NCI-H1105 treated with DMSO at 0.1 percent for 48 hours (cell line): ENCODE measurements around the gene ZNF232.
"Not testable (repeated sequence)": the region's sequence is repeated elsewhere in the genome, so short reads cannot be mapped to it uniquely, and the experiment has no call there.

ENCODE experiments used
- DNase-seq: peaks from one replicate; lab custom pipeline; 2025; lab: John Stamatoyannopoulos, UW

The ZNF232 gene

DNA sequence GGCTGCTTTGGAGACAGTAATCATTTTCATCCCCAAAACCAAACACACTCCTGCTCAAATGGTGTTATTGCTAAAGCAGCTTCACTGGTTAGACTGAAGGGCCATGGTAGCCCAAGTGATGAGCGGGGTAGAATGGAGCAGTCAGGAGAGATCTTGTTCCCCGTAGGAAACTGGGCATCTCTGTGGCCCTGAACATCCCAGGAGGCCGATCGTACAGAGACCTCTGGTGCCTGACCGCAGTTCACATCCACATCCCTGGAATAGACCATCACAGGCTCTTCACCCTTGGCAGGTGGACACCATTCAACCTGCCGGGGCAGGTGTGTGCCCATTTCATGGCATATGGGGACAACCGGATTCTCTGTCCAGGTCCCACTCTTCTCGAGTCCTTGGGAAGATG, 18.1 kb upstream of the ZNF232 start:
- not testable (repeated sequence) for DNase-seq

DNA sequence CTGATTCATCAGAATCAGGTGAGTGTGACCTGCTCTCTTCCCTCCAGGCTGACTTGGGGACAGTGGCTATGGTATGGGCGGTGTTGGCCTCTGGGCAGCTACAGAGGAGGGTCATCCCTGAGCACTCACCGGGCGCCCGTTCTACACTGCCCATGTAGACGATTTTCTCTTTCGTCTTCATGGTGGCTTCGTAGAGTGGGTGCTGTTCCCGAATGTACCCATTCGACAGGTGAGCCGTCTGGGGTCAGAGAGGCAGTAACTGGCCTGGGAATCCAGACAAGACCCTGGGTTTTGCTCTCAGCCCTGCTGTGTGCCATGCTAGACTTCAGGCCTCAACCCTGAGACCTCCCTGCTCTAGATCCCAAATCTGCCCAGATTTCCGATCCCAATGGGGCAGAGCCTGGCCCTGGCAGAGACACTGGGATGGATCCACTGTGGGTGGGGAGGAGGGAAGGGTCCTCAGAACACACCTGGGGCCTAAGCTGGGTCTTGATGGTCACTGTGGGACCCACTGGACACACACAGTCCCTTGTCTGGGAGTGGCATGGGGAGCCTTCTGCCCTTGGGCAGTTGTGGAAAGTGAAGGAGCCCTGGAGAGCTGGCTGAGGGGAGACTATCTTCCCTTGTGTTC, 17.3 kb upstream of the ZNF232 start:
- no peak for DNase-seq

DNA sequence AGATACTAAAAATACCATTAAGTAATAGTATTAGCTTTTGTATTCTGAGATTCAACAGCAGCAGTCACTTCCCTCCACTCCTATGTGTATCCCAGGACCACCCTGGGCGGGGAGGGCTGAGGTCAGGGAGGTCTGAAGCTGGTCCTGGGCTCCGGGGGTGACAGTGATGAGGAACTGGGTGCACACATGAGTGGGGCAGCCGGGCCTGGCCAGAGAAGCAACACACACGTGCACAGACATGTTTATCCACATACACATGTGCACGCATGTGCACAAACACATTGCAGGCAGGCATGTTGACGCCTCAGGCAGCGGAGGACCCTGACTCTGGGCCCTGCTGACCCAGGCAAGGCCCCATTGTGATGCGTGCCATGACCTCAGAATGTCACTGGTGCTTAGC, 16.7 kb upstream of the ZNF232 start:
- DNase-seq = not testable (repeated sequence)

DNA sequence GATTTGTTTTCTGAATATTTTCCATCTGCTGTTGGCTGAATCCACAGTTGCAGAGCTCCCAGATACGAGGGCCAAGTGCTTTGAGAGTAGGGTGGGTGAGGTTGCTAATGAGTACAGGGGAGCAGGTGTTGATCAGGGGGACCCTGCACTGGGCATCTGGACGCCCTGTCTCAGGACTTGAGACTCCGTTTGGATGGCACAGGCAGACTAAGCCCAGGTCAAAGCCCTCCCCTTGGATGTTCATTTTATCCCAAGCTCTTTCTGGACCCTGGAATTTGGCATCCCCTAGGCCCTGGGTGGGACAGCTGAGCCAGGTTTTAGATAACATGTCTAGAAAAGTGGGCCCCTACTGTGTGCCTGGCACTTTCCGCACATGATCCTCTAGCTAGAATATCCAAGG, 16.2 kb upstream of the ZNF232 start:
- DNase-seq = no peak

DNA sequence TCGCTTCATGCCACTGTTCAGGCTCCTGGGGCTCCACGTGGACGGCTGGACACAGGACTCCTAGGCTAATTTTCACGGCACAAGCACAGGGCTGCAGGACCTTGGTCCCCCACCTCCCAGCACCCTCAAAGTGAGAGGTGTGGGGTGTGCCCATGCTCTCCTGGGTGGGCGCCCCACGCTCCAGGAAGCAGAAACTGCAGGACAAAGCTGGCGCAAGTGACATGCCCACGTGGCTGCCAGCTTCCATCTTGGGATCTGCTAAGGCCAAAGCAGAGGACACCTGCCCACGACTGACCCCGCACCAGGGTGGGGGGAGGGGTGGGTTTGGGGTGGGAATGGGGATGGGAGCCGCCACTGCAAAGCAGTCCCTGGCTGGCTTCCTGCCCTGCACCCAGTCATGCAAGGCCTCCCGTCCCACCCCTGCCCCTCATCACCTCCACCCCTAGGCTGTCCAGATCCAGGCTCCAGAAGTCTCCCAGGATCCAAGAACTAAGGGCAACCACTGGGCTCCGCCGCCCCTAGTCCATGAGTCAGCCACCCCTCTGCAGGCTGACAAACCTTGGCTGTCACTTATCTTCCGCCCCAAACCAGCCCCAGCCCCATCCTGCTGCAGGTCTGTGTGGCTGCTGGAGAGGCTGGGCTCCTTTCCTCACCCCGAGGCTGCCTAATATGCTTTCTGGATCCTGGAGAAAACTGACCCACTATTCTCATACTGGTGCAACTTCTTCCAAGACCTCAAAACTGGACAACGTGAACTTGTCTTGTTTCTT, 15.2 kb upstream of the ZNF232 start:
- DNase-seq = no peak

DNA sequence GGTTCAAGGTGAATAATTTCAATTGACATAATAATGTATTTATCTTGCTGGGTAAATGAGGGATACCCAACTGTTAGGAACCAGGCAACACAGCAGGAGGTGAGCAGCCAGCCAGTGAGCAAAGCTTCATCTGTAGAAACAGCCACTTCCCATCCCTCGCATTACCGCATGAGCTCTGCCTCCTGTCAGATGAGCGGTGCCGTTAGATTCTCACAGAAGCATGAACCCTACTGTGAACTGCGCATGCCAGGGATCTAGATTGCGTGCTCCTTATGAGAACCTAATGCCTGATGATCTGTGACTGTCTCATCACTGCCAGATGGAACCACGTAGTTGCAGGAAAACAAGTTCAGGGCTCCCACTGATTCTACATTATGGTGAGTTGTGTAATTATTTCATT, 13.2 kb upstream of the ZNF232 start:
- DNase-seq = not testable (repeated sequence)

DNA sequence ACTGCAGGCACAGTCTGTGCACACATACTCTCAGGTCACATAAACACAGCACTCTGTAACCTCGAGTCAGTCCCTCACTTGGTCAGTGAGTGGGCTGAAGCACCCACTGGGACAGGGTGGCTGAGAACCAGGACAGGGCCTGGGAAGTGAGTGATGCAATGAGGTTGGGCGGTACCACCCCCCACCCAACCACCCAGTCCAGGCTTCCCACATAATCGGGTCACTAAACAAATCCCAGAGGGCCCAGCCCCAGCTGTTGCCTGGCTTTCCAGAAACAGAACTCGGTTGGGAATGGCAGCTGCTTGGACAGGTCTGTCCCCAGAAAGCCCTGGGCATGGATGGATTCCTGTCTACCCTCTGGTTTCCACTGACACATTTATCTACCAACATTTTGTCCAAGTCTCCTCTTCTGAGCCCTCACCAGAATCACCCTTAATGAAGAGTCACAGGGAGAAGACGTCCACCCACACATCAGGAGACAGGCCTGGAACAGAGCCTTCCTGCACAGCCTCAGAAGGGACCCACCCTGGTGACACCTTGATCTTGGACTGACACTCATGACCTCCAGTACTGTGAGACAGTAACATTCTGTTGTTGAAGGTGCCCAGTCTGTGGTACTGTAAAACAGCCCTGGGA, 12.6 kb upstream of the ZNF232 start:
- DNase-seq = not testable (repeated sequence)

DNA sequence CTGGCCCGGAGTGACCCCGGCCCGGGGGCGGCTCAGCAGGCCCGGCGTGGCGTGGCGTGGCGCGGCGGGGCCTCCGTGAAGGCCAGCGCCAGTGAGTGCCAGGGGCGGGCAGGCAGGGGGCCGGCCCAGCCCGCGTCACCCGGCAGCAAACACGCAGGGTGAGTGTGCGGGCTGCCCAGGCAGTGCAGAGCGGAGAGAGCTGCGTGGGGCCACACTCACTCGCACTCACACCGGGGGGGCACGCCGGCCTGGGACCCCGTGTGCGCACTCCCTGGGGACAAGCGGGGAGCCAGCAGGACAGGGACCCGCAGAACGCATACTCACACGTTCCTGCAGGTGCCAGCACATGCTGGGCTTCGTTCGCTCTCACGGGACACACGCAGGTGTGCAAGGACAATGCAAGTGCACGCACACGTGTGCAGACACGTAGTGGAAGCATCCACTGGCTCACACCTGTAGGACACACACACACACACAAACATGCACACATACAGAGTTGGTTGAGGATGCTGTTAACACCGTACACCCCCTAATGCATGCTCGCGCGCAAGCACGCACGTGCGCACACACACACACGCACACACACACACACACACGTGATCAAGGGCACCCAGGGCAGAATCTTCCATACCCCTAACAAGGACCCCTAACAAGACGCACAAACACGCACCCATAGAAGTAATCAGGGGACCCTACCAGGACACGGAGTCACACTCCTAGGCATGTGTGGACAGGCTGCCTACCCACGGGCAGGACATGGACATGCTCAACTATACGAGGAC, 11.9 kb upstream of the ZNF232 start:
- no peak for DNase-seq

DNA sequence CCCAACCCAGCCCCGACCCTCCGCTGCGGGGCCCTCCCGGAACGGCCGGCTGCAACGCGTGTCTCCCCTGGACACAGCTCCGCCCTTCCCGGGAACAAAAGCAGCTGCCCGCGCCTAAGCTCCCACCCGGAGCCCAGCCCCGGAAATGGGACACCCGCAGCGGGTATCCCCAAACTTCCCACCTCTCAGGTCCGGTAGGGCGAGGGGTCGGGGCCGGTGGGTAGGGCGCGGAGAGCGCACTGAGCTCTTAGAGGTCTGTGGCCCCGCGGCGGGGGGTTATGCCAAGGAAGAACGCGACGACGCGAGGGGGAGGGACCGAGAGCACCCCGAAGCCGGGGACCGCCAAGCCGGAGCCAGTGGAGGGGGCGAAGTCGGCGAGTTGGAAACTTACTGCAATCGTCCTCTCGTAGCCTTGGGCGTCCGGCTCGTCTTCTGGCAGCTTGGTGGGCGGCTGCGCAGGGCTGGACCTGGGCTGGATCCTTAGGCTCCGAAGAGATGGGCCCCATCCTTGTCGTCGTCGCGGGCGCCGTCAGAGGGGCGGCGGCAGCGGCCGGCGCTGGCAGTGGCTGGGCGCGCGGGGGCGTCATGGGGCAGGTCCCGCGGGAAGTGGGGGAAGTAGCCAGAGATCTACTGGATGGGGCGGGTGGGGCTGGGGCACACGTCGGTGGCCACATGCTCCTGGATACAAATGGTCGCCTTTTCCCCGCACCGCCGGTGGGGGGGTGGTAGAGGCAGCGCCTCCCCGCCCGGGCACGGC, 11.1 kb upstream of the ZNF232 start:
- peak; percentile 20 for DNase-seq

DNA sequence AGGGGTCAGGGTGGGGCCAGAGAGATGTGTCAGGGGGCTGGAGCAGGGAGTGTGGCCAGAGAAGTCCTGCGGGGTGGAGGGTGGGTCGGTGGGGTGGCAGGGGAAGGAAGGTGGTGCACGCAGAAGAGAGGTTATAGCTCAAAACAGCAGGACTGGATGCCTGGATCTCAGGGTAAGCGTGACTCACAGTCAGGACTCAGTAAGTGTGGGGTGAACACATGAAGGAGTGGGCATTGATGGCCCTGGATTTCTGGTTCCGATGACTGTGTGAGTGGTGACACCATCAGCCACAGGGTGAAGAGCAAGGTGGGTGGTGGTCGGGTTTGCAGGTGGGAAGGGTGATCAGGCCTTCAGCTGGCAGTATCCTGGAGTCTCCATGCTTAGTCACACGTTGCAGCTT, 10.4 kb upstream of the ZNF232 start:
- not testable (repeated sequence) for DNase-seq

DNA sequence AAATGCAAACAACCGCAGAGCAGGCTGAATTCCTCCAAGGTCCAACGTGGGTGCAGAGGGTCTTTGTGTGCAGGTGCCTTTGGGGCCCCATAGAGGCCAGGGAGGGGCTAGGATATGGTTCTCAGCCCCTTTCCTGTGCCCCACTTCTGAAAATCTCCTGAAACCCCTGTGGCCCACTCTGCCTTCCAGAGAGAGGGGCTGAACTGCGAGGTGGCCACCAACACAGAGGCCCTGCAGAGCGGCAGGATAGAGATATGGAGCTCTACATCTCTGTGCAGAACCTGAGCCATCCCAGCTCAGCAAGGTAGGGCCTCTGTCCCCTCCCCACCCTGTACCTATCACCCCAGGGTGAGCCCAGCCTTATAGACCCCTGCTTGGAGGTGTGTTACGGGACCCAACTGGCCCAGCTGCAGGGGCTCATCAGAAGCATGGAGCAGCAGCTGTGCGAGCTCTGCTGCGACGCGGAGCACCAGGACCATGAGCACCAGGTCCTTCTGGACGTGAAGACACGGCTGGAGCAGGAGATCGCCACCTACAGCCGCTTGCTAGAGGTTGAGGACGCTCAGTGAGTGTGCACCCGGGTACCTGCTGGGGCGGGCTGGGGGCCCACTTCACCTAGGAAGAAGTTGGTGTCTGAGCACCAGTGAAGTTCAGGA, 9.6 kb upstream of the ZNF232 start:
- DNase-seq = no peak

DNA sequence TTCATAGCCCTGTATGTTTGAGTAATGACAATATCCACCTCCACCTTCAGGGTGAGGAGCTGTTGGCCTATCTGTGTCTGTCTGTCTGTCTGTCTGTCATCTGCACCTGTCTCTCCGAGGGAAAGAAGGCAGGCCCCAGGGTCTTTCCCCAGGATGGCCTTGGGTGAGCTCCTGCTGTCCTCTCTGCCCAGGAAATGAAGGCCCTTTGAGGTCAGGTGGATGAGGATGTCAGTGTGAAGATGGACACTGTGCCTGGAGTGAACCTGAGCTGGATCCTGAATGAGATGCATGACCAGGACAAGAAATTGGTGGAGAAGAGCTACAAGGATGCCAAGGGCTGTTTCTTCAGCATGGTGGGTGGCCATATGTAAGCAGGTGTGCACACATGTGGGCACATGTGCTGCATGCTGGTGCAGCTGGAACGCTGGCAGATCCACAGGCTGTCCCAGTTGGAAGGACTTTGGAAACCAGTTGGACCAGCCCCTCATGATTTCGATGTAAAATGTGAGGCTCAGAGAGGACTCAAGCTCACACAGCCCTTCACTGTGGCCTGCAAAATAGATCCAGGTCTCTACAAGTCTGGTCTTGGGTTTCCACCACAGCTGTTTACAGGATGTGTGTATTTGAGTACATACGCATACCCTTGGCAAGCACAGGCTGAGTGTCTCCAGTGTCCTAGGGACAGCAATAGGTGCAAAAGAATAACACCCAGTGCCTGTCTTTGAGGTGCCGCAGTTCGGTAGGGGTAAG, 8.9 kb upstream of the ZNF232 start:
- not testable (repeated sequence) for DNase-seq

DNA sequence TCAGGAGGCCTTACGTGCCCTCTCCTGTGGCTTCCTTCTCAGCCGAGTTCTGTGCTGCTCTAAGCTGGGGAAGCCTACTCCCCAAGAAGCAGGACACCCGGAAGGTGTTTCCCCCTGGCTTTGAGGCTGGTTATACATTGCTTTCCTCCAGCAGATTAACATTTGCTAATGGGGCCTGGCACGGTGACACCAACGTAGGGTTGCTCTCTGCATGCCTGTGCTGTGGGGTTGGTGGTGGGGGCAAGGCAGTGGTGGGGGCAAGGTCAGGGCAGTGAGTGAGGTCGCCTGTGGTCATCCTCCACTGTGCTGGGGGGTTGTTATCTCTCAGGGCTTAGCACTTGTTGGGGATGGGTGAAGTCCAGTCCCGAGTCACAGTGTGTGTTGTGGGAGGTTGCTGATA, 8.4 kb upstream of the ZNF232 start:
- DNase-seq = no peak

DNA sequence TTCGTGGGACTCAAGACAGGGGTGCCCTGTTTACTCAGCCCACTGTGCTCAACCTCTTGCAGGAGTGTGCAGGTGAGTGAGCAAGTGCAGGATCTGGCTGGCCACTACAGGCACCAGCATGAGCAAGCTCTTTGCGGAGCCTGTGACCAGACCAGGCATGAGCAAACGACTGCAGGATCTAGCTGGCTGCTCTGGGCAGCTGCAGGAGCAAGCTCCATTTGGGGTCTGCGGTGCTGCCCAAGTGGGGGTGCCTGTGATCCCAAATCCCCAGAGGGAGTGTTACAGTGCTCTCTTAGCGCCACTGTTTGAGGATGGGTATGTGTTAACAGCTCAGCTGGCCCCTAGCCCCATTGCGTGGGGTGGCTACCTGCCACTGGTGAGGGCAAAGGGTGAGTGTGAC, 6.5 kb upstream of the ZNF232 start:
- no peak for DNase-seq

DNA sequence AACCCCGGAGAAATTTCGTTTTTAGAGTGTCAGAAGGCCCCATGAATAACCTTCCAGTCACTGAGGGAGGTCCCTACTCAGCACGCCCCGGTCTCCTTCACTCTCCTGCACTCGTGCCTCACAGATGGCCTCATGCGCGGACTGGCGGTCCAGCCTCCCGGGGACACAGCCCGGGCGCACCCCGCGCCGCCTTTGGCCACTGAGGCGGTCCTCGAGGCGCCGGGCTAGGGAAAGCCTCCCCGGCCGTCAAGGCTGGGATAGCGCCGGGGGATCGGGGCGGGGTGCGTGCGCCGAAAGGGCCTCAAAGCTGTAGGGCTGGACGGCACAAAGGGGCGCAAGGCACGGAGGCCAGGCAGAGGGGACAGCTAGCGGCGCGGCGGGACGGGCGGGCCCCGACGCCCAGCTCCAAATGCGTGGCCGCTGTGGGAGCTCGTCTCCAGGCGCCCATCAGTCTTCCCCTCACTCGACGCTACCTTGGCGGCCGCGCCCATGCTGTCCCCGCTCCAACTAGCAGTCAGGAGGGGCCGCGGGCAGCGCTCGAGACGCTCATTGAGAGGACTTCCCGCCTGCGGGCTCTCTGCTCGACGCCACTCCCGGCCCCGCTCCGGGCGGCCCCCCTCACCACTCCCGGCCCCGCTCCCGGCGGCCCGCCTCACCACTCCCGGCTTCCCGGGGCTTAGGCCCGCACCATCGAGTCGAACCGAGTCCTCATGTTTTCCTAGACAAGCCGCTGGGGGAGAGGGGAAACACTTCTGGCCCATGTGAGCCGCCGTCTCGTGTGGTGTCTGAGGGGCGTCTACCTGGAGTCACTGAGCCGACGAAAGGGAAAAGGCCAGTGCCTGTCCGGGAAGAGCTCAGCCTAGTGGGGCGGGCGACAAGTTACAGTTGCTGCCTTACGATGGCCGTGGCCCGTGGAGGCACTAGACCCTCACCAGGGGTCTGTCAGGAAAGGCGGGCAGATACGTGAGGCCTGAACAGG, 4.3 kb upstream of the ZNF232 start, which contains the start of gene USP6:
Gene USP6, plus strand, starts transcription at position 360 of the 979 bp plus-strand sequence. CDS start 14,336 bp downstream, outside the sequence.
- DNase-seq = no peak

DNA sequence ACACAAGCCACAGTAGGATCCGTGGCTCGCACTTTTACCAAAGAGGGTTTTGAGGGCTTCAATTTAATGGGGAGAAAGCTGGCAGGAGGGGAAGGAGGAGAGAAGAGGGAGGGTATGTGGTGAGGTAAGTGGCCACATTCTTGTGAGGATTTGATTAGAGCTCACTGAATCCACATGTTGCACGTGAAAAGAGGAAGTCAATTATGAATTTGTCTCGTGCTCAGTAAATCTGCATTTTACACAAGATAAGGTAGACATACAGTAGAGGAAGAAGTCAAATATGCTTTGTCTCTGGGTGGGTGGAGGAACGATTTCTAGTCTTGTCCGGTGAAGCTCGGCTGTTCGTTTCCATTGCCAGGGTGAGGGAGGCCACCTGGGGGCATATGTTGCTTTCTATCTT, 862 bp downstream of the ZNF232 start:
- no peak for DNase-seq

DNA sequence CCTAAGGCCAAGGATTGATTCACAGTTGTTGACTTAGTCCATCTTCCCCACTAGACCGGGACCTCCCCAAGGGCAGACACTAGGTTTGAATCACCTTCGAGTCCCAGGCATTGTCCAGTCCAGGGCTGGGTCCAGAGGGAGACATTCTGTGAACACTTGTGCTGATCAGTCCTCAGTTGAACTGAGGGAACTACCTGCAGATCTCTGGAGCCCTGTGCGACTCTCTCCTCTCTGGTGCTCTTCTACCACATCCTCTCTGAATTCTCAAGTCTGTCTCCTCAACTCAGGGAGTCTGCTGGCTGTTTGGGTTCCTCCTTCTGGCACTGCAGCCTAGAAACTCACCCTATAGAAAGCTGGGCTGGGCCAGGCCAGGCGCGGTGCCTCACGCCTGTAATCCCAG, 10.8 kb downstream of the ZNF232 start:
- no peak for DNase-seq

DNA sequence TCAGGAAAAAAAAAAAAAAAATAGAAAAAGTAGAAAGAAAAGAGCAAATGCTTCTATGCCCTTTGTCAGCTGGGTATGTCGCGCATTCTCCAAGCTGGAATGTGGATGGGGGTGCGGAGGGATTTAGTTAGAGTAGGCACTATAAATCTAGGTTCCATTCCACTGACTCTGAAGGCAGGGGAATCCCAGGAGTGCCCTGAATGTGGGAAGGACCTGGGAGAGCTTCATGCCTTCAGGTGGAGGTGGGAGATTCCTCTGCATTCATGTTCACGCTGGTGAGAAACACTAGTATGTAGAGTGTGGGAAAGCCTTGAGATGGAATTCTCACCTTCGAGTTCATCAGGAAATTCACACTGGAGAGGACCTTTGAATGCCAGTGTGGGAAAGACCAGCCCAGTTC, 12.4 kb downstream of the ZNF232 start:
- DNase-seq = no peak
